ENCODE measurements around the gene AK5.

AK5 gene

DNA sequence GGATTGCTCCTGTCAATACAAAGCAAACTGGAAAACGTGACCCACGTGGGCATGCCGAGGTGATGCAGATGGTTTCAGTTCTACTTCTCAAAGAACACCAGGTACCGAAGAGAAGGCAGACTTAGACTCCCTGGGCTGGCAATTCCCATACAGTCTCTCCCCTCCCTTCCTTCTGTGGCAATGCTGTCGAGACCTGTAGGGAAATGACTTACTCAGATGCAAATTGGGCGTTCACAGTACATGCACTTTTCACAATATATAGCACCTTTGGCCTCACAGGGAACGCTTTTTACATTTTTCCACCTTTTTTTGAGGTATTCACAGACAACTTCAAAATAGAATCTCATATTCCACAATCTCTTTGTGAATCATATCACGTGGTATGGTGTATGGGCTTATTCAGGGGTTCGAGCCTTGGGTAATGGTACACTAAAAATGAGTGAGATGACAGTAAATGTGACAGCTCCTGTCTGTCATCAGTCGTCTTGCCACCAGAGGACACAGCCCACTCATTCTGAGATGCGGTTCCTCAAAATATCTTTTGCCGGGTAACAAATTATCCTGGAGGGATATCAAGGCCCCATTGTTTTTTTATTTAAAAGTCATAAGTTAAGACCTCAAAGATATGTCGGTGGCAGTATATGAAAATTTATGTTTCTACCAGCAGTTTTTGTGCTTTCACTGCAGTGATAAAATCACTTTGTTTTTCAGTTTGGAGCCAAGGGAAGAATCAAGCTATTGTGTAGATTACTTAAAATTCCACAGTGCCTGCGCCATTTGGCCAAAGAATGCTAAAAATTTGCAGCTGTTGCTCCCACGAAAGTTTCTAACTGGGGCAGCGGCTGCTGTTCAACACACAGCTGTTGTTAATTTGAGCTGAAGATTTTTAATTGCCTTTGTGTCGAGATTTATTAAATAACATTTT, 232.3 kb downstream of the AK5 start:
- Histone ChIP-seq H4K20me1 (ENCODE audit: insufficient read depth, low read length, poor library complexity, severe bottlenecking) (no peaks in the 10 kb centered on the region), H3K4me3 (ENCODE audit: low read length, poor library complexity, severe bottlenecking) (no peak overlapping the region), H3K9me2 (replicated peaks; ENCODE audit: low read depth, low read length) (no peaks in the 10 kb centered on the region), H3K36me3 (ENCODE audit: insufficient read depth, low read length) (no peaks in the 10 kb centered on the region), H3K9me3 (ENCODE audit: insufficient read depth, low read depth, low read length) (no peaks in the 10 kb centered on the region), H3K79me2 (ENCODE audit: insufficient read depth, low read length) (no peaks in the 10 kb centered on the region), H3K27me3 (ENCODE audit: insufficient read depth, low read length, poor library complexity, severe bottlenecking) (no peaks in the 10 kb centered on the region), H3K4me2 (ENCODE audit: low read depth, low read length, poor library complexity, severe bottlenecking) (no peak overlapping the region), H2AFZ (ENCODE audit: low read length) (no peak overlapping the region), H3K9ac (ENCODE audit: low read depth, low read length, poor library complexity, severe bottlenecking) (no peak overlapping the region), H3F3A (ENCODE audit: low read depth) (no peaks in the 10 kb centered on the region), H3K4me1 (ENCODE audit: insufficient read depth, low read length, poor library complexity, severe bottlenecking) (no peaks in the 10 kb centered on the region)
- TF ChIP-seq CTCF (conservative IDR thresholded peaks at IDR 0.05; ENCODE audit: low read length) (no peak), EZH2phosphoT487 (IDR thresholded peaks at IDR 0.05; ENCODE audit: borderline replicate concordance) (no peak)

DNA sequence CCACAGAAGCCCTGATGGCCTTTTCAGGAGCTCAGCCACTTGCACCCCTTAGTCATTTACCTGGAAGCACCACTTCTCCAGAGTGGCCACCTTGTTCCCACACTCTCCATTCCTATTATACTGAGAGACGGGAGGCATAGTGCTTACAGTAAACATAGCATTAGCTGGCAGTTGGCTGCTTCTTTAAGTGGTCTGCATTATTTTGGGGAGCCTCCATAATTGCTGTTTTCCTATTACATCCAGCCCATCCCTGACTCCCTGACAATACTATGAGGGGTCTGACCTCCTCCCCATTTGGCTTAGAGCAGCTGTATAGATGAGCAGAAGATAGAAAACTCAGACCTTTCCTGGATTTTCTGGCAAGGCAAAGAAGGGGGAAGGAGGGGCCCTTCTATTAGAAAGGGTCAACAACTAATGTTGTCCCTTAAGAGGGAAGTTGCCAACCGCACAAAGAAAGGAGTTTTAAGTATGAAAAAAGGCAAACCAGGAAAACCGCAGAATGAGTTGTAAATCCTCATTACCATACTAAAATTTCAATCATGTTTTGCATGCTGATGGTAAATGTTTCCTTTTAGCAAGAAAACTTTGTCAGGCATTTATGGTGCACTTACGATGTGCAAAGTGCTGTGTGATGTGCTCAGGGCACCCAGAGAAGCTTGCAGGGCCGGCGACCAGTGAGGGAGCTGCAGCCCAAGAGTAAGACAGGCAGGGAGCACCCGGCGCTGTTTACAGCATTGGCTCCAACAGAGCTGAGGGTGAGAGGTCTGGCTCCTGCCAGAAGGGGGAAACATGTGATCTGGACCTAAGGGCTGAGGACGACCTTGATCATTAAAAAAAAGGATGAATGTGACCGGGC, 233.3 kb downstream of the AK5 start:
- H3F3A ChIP-seq (ENCODE audit: low read depth), result no peaks in the 10 kb centered on the region
- no peaks in the 10 kb centered on the region for H3K9me3 ChIP-seq (ENCODE audit: insufficient read depth, low read depth, low read length)
- no peak for TF ChIP-seq CTCF (conservative IDR thresholded peaks at IDR 0.05; ENCODE audit: low read length)
- no peak for TF ChIP-seq EZH2phosphoT487 (IDR thresholded peaks at IDR 0.05; ENCODE audit: borderline replicate concordance)
- H3K4me1 ChIP-seq (ENCODE audit: insufficient read depth, low read length, poor library complexity, severe bottlenecking), result no peaks in the 10 kb centered on the region
- no peaks in the 10 kb centered on the region for H3K27me3 ChIP-seq (ENCODE audit: insufficient read depth, low read length, poor library complexity, severe bottlenecking)
- no peaks in the 10 kb centered on the region for H3K9me2 ChIP-seq (replicated peaks; ENCODE audit: low read depth, low read length)
- H4K20me1 ChIP-seq (ENCODE audit: insufficient read depth, low read length, poor library complexity, severe bottlenecking), result no peaks in the 10 kb centered on the region
- no peak overlapping the region for H3K9ac ChIP-seq (ENCODE audit: low read depth, low read length, poor library complexity, severe bottlenecking)
- H3K36me3 ChIP-seq (ENCODE audit: insufficient read depth, low read length), result no peaks in the 10 kb centered on the region
- H3K4me2 ChIP-seq (ENCODE audit: low read depth, low read length, poor library complexity, severe bottlenecking), result no peak overlapping the region
- no peaks in the 10 kb centered on the region for H3K79me2 ChIP-seq (ENCODE audit: insufficient read depth, low read length)
- H2AFZ ChIP-seq (ENCODE audit: low read length), result no peak overlapping the region
- H3K4me3 ChIP-seq (ENCODE audit: low read length, poor library complexity, severe bottlenecking), result no peak overlapping the region

DNA sequence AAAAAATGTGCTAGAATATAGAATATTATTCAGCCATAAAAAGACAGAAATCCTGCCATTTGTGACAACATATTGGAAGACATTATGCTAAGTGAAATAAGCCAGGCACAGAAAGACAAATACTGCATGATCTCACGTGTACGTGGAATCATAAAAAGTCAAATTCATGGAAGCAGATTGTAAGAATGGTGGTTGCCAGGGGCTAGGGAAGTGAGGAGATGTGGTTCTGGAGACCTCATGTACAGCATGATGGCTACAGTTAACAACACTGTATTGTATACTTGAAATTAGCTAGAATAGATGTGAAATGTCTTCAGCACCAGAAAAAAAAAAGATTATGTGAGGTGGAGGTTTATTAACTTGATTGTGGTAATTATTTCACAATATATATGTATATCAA, 234.3 kb downstream of the AK5 start:
- Histone ChIP-seq H3K4me1 (ENCODE audit: insufficient read depth, low read length, poor library complexity, severe bottlenecking) (no peaks in the 10 kb centered on the region), H3K27me3 (ENCODE audit: insufficient read depth, low read length, poor library complexity, severe bottlenecking) (no peaks in the 10 kb centered on the region), H2AFZ (ENCODE audit: low read length) (no peak overlapping the region), H3F3A (ENCODE audit: low read depth) (no peaks in the 10 kb centered on the region), H4K20me1 (ENCODE audit: insufficient read depth, low read length, poor library complexity, severe bottlenecking) (no peaks in the 10 kb centered on the region), H3K9ac (ENCODE audit: low read depth, low read length, poor library complexity, severe bottlenecking) (no peak overlapping the region), H3K4me3 (ENCODE audit: low read length, poor library complexity, severe bottlenecking) (no peak overlapping the region), H3K4me2 (ENCODE audit: low read depth, low read length, poor library complexity, severe bottlenecking) (no peak overlapping the region), H3K36me3 (ENCODE audit: insufficient read depth, low read length) (no peaks in the 10 kb centered on the region), H3K79me2 (ENCODE audit: insufficient read depth, low read length) (no peaks in the 10 kb centered on the region), H3K9me2 (replicated peaks; ENCODE audit: low read depth, low read length) (no peaks in the 10 kb centered on the region), H3K9me3 (ENCODE audit: insufficient read depth, low read depth, low read length) (no peaks in the 10 kb centered on the region)
- TF ChIP-seq EZH2phosphoT487 (IDR thresholded peaks at IDR 0.05; ENCODE audit: borderline replicate concordance), result no peak
- no peak for TF ChIP-seq CTCF (conservative IDR thresholded peaks at IDR 0.05; ENCODE audit: low read length)

Measured in Loucy (cell line).